CD4-positive, alpha-beta T cell treated with Interleukin-17A for 1 hour (primary cell): ENCODE results near the gene KCTD1.

ENCODE experiments used
- DNase-seq: peaks from one replicate; pipeline ENCODE4 v3.0.0-alpha.2; 2020

Gene KCTD1

DNA sequence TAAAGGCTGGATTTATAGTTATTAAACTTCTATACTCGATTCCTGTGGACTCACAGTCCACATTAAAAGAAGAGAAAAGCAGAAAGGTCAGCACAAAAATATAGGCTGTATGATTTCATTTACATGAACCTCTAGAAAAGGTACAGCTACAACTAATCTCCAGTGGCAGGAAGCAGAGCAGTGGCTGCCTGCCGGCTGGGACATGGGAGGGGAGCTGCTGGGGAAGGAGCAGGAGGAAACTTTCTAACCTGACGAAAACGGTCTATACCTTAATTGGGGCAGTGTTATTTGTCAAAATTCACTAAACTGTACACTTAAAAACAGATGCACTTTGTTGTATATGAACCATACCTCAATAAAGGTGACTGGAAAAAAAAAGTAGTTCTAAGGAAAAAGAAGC lies 26.7 kb downstream of the KCTD1 start:
- no peak for DNase-seq

DNA sequence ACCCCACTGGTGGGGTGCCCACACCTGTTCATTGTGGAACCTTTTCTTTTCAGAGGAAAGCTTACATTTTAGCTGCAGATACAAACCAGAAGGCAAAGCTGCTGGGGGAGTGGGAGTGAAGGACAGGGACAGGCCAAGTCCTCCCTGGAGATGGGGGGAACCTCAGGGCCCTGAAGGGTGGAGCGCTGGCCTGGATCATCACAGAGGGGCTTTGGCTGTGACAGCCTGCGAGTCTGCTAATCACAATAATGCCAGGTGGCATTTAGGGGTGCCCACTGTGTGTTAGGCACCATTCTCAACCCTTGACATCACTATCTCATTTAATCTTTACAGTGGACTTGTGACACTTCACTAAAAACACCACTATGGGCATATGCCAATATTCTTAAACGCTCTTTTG lies 27.4 kb downstream of the KCTD1 start:
- no peak for DNase-seq

DNA sequence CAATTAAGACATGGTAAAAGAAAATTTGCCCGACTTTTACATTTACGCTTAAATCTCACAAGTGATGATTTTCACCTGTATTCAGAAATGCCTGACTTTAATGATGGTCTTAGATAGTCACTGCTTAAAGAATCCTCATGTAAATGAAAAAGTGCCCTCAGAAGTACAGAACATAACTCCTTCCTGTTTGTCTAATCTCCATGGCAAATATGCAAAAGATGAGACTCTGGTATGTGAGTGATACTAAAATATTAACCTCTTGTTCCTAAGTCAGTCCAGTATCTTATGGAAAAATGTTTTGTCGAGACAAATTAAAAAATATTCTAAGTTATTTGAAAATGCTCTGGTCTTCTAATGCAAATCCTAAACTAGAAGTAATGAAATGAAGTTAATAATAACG lies 29.2 kb downstream of the KCTD1 start:
- no peak for DNase-seq

DNA sequence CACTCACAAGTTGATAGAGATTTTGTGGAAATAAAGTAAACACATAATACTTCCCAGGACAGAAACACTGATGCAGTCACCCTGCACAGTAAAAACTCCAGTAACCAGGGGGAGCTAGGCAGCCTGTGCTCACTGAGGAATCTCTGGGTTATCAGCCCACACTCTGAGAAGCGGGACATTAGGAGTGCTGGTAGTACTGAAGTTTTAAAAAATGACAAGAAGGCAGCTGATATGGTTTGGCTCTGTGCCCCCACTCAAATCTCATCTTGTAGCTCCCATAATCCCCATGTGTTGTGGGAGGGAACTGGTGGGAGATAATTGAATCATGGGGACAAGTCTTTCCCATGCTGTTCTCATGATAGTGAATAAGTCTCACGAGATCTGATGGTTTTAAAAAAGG lies 31.4 kb downstream of the KCTD1 start:
- no peak for DNase-seq

DNA sequence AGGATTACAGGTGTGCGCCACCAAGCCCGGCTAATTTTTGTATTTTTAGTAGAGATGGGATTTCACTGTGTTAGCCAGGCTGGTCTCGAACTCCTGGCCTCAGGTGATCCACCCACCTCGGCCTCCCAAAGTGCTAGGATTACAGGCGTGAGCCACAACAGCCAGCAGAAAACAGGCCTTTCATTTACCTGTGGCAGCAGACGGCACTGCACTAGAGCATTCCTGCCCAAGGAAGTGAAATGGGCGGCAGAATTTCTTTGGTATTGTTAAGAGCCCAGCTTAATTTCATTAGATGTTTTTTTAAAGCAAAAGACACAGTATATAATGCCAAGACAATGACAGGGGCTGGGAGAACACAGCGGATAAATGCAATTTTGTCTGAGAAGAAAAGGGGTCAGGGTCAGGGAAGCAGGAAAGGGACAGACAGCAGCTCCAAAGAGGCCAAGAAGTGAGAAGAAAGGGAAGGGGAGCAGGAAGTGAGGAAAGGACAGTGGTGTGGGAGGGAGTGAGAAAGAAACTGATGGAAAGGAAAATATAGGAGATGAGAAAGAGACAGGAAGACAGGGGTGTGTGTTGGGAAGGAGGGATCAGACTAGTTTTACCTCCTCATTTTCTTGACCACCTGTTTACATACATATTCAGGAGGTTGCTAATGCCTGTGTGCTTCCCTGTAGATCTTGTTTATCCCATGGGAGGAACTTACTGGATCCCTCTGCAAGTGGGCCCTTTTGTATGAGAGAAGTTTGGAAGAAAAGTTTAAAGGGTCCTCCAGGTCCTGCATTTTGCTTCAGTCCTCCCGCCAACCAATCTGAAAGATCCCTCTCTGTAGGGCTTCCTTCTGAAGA lies 32.5 kb downstream of the KCTD1 start:
- no peak for DNase-seq

DNA sequence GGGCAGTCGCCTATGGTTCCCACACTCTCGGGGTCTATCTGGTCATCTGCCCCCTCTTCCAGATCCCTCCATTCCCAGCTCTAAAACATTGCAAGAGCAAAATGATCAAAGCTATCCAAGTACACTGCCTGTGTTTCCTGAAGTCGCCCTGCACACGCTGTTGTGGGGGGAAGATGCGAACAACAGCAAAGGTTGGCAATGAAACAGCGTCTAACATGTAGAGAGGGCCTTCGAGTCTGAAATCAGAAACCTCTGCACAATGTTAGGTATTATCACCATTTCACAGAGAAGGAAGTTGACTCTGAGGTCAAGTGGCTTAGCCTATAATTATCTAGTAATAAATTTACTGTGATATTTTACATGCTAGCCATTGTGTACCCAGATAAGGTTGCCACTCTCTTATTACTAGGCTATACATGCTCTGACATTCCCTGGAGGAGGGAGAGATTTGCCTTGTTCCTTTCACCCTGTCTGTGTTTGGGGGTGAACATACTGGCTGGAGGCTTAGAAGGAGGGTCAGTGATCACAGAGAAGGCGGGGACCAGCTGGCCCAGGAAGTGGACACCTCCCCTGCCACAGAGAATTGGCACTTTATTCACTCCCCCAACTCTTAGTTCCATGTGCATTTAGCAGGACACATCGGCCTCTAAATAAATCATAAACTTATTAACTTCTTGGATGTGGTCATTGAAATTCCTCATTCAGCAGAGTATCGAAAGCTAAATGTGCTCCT lies 36.8 kb downstream of the KCTD1 start:
- DNase-seq: no peak

DNA sequence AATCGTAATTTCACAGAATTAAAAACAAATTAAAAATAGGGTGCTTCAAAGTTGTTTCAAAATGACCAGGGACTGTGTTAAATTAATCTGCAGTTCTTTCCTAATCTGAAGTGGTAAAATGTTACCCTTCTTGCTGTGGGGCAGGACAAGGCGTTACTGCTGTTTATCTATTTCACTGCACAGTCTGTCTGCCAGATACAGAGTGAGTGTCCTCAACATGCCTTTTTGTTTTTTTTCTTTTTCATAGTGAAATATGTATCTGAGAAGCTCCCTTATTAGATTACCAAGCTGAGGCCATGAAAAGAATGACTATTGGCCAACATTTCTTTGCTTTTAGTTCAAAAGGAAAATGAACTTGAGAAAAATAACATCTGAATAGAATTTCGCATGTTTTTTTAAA lies 38.0 kb downstream of the KCTD1 start:
- DNase-seq: no peak

DNA sequence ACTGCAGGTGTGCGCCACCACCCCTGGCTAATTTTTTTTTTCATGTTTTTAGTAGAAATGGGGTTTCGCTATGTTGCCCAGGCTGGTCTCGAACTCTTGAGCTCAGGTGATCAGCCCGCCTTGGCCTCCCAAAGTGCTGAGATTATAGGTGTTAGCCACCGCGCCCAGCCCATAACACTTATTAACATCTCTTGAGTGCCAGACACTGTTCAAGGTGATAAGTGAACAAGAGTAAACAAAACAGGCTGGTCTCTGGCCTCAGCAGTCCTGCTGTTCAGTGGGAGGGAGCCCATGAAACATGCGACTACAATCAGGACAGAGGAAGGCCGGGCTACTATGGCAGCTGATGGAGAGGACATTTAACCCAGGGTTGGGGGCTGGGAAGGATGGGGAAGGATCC lies 42.3 kb downstream of the KCTD1 start:
- no peak for DNase-seq

DNA sequence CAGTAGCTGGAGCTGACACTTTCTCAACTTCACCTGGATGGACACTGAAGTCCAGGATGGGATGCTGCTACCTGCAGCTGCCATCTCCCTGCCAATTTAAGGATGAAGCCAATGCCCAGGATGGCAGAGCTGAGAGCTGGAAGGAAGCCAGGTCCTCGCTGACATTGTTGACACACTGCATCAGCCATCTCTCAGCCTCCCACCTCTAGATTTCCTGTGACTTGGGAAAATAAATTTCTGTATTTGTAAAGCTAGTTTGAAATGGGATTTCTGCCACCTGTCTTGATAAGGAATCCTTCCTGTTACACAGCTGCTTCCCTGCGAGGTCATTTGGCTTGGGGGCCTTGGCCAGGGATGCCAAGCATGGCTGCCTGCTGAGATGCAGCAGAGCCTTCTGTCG lies 43.5 kb downstream of the KCTD1 start:
- no peak for DNase-seq

DNA sequence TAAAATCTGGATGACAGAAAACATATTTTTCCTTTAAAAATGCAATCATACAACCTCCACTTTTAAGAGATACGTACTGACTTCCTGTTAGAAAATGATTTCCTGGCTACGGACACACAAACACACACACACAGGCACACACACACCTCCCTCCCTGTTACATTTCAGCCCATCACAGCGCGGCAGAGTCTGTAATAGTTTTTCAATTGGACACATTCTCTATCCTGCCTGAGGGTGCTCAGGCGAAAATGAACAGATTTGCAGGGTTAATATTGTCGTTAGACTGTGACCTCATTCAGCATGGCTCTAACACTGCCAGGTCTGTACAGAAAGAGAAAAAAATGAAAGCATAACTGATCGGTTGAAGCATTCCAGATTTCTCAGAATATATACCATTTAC lies 45.0 kb downstream of the KCTD1 start:
- DNase-seq: no peak

DNA sequence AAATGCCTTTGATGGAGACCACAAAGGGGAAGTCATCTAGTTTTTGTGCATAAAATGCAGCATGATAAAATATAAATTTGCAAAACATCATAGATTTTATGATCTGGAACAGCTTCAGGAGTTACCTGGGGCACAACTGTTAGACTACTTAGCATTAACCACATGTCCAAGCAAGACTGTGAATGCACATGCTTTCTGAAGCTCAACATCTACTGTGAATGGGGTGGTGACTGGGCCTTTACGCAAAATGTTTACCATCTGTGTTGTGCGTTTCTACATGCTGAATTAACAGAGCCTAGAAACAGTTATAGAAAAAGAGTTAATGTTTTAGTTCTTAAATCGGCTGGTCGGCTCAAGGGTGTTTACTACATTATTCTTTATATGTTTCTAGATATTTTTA lies 45.5 kb downstream of the KCTD1 start:
- no peak for DNase-seq

DNA sequence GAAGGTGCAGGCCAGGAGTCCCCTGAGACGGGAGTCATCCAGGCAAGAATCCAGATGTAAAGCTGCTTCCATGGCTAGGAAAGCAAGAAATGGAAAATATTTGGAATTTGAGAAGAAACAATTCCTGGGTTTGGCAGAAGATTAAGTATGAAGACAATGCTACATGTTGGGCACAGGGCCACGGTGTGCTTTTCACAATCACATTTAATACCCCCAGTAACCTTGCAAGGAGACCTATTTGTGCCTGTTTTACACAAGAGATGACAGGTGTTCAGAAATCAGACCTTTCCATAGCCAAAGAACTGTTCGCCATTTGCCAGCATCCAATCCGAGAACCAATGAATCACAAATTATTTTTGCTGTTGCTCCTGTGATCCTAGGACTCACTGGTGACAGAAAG lies 50.5 kb downstream of the KCTD1 start:
- DNase-seq: no peak

DNA sequence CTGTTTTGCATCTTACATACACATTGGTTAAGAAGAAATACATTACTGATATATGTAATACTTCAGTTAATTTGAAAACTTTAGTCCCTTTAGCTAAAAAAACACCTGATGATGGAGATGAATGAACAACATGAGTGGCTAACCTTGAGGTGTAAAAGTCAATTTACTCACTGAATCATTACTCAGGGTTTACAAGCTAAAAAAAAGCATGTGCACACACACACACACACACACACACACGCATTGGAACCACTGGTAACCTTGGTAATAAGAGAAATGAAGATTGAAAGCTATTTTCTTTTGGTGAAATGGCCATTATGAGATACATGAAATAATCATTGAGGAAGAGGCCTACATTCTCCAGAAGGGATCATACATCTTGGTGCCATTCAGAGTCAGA lies 51.8 kb downstream of the KCTD1 start:
- DNase-seq: no peak

DNA sequence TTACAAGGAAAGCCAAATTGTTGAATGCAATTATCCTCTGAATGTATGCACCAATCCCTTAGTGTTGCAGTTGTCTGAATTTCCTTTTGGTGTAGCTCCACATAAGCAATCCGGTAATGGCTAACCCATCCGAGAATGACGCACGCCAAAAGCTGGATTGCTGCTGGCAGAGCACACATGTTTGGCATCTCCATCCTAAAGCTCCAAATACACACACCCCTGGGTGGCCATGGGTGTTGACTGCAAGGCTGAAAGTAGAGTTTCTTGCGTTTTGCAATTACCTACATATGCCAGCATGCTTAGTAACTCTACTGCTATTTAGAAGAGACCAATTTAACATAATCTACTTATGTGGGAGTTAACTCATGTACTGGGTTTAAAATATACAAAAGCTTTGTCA lies 53.1 kb downstream of the KCTD1 start:
- no peak for DNase-seq

DNA sequence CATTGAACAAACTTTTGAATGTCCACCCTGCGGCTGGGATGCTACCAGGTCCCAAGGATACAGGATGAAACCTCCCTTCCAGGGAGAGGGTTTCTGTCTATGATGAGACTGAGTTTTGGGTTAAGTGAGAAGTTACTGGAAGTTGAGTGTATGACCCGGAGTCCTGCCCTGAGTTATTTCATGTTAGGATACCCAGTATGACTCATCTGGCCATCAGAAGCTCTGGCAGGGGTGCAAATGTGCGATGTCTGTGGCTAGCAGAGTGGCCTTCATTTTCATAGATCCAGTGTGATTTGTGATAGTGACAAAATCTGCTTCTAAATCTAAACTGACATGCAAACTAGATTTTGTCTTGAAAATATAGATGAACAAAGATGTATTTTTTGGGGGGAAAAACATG lies 55.3 kb downstream of the KCTD1 start:
- DNase-seq: no peak

DNA sequence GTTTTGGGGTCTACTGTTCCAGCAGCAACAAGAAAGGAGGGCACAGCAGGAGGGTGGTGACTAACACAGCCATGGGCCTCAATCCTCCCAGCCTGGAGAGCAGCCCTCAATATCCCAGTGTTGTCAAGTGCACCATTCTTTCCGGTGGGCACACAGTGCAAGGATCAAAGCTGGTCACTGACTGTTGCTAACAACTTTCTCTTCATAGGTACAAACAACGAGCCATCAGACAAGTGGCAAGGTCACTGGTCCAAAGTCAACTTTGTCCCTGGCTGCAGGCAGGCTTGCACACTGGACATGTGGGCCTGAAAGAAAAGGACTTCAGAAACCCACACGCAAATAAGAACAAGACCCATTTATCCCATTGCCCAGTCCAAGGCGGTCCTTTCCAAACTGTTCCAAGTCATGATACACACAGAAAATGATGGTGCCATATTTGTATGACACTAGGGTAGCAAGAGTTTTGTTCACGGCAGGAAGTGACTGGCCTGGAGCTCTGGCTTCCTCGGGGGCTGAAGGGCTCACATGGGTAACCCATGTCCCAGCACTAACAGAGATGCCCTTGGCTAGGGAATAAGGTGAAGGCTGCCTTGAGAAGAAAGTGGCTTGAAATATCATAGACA lies 57.0 kb downstream of the KCTD1 start:
- DNase-seq: no peak

DNA sequence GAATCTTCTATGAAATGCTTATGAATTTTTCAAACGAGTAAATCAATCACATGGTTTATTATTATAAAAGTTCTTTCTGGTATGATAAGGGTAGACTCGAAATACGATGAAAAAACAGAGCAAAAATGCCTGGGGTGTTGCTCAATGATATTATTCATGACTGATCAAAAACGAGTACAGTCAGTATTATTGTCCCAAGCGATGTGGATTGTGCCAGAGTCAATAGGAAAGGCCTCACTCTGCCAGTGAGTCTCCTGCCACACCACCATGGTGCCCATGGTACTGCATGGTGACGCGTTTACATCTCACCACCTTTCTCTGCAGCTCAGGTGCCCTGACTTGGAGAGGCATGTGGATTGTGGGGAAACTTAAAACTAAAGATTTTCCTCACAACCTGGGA lies 58.5 kb downstream of the KCTD1 start:
- no peak for DNase-seq

DNA sequence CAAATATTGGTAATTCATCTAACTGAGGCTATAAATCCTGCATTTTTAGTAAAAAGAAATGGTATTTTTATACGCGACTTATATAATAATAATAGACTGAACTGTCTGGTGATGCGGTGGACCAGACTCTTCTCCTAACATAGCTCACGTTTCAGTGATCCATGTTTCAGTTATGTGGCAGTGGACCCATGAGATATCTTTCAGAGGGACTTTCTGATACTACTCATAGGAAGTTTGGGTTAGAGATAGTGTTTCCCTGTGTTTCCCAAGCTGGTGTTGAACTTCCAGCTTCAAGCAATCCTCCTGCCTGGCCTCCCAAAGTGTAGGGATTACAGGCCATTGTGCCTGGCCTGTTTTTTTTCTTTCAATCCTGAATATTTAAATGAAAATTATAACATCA lies 59.2 kb downstream of the KCTD1 start:
- DNase-seq: no peak

DNA sequence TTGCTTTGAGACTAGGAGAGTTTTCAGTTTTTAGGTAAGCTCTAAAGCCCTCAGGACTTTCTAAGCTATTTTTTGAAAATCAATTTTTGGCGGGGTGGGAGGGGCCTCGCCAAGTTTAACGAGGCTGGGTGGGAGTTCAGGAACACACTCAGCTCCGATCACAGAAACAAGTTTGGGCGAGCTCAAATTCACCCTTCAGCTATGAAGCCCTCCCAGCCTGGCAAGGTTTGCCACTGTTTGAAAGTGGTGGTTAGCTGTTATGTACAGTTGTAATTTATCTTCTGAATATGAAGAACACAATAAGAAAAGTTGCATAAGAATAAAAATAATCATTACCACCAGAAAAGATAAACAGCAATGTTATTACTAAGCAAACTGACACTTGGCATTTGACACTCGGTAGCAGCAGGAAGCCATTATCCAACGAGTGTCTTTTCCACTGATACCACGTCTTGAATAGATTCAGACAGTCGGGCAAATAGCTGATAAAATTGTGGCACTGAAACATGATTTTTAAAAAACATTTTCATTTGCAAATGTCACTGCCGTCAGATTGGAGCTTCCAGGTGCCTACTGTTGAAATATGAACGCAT lies 59.8 kb downstream of the KCTD1 start:
- no peak for DNase-seq

DNA sequence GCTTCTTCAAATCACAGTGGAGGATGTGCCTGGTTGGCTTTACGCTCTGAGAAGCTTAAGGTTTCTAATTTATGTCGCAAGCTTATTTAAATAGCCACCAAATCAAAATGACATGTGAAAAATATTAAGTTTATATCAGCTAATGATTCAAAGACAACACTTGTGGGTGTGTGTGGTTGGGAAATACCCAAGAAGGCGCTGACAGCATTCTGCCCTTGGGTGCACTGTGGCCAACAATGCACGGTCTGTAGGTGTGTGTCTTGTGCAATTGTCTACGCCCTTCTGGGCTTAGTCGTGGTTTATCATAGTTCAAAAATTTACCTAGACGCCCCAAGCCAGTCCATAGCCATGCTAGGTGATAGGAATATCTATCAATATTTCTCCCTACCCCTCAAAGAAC lies 60.9 kb downstream of the KCTD1 start:
- DNase-seq: no peak

DNA sequence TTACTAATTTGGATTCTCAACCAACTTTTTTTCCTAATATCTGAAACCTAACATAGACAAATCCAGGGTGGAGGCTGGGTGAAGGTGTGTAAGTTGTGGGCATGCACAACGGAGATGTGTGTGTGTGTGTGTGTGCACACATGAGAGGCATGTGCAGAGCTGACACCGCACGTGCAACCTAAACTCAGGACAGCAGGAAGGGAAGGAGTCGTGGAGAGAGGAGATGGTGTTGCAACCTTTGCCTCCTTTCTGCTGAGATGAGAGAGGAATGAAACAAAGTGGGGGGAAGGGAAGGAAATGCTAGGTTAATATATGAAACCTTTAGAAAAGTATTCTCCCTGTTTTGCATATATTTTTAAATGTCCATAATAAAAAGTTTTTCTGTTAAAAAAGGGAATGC lies 64.7 kb downstream of the KCTD1 start:
- DNase-seq: no peak

DNA sequence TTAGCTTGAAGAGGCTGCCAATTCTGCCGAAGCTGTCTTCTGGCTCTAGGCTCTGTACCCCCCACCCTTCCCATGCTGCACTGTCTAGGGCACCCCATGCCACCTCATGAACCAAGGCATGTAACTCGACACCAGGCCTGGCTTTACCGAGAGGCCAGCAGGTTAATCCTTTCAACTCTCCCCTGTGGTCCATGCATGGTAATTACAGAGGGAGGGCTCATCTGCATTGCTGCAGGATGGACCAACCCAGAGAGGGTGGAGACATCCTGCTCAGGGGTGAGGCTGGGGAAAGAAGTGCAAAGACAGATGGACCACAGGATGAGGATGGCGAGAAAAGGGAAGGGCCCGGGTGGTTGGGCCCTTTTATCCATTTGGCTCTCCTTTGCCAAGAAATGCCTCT lies 65.8 kb downstream of the KCTD1 start:
- DNase-seq: no peak

DNA sequence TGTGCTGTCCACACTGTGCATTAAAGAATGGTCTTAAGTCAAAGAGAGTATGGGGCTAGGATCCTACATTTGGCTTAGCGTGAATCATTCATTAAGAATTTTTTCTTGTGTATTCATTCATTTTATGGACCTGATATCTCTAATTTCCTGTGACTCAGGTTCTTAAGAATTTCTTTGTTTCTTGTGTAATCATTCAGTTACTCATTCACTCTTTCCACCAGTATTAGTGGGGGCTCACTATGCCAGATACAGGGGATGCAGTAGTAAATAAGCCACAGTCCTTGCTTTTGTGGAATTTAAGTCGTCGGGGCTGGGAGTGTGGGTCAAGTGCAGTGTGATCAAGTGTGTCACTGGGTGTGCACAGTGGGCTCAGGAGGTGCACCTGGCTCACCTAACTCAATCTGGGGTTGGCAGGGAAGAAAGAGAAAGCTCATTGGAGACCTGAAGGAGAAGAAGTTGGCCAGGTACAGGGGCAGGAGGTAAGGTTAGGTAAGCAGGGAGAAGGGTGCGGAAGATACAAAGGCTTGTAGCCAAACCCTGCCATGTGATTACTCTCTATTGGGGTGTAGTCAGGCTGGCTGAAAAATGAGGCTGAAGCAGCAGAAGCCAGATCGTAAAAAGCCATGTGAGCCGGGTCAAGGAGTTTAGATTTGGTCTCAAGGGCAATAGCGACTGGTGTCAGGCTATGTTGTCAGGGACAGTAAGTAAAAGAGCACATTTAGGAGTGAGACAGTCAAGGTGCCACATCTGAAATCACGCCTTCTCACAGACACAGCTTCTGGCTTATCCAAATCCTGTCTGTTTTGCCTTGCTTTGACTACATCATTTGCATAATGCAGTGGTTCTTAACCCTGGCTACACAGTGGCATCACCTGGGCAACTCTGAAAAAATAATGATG lies 67.2 kb downstream of the KCTD1 start:
- no peak for DNase-seq
